ENCODE measurements around the gene C12orf42. TPM values are rescaled to one million over a fixed set of nuclear protein-coding genes. Genes with fewer than 3 reads are reported as not detected.

C12orf42 gene
- total and polyA plus RNA-seq, 10 of the 15 experiments (the other 5 are each of a cell fraction or from before 2014, with no cell fraction given) = 1.4 to 7.0 (median 2.4) TPM

DNA sequence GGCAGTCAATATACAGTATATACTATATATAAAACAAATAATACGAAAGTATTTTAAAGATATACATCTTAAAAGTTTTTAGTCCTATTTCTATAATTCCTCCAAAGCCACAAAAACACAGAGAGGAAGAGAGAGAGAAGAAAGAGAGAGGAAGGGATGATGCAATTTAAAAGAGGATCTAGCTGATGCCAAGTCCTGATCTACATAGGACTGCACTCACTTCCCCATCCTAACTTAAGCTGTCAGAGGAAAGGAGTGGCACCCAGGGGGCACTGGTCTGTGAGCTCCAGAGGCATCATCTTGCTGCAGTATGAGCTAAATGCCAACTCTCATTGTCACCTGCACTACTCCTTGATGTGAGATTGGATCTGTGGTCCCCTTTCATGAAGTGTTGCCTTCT is 95.8 kb downstream of the C12orf42 start:
- no TSS peak for BruUV-seq (replicated peaks)
- intact Hi-C loops (cut with micrococcal nuclease; ENCODE audit: unreplicated experiment) = no loop called here
- peaks cover 0 to 1% of the 10 kb centered on the region in 2 experiments; a peak in 1 of 4 replicates for H3K36me3 ChIP-seq (ENCODE audit: control insufficient read depth in 2 of 2, insufficient read depth in 2 of 2, low read length in 1 of 2)
- no peak for TF ChIP-seq YY1 (IDR thresholded peaks at IDR 0.05; ENCODE audit: low read depth, low read length)
- TF ChIP-seq, protein P1, sequence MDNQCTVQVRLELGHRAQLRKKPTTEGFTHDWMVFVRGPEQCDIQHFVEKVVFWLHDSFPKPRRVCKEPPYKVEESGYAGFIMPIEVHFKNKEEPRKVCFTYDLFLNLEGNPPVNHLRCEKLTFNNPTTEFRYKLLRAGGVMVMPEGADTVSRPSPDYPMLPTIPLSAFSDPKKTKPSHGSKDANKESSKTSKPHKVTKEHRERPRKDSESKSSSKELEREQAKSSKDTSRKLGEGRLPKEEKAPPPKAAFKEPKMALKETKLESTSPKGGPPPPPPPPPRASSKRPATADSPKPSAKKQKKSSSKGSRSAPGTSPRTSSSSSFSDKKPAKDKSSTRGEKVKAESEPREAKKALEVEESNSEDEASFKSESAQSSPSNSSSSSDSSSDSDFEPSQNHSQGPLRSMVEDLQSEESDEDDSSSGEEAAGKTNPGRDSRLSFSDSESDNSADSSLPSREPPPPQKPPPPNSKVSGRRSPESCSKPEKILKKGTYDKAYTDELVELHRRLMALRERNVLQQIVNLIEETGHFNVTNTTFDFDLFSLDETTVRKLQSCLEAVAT (IDR thresholded peaks at IDR 0.05) = no peak
- no peak for TF ChIP-seq TBL1XR1 (IDR thresholded peaks at IDR 0.05; ENCODE audit: low read depth, low read length)
- TF ChIP-seq ZNF274 (IDR thresholded peaks at IDR 0.05; ENCODE audit: insufficient read depth, insufficient read length) = no peak
- no peak for TF ChIP-seq POLR2AphosphoS5 (IDR thresholded peaks at IDR 0.05; ENCODE audit: low read length)
- no peak for TF ChIP-seq EZH2 (IDR thresholded peaks at IDR 0.05; ENCODE audit: borderline replicate concordance, control insufficient read depth, low read depth, low read length)
- TF ChIP-seq, protein P2, sequence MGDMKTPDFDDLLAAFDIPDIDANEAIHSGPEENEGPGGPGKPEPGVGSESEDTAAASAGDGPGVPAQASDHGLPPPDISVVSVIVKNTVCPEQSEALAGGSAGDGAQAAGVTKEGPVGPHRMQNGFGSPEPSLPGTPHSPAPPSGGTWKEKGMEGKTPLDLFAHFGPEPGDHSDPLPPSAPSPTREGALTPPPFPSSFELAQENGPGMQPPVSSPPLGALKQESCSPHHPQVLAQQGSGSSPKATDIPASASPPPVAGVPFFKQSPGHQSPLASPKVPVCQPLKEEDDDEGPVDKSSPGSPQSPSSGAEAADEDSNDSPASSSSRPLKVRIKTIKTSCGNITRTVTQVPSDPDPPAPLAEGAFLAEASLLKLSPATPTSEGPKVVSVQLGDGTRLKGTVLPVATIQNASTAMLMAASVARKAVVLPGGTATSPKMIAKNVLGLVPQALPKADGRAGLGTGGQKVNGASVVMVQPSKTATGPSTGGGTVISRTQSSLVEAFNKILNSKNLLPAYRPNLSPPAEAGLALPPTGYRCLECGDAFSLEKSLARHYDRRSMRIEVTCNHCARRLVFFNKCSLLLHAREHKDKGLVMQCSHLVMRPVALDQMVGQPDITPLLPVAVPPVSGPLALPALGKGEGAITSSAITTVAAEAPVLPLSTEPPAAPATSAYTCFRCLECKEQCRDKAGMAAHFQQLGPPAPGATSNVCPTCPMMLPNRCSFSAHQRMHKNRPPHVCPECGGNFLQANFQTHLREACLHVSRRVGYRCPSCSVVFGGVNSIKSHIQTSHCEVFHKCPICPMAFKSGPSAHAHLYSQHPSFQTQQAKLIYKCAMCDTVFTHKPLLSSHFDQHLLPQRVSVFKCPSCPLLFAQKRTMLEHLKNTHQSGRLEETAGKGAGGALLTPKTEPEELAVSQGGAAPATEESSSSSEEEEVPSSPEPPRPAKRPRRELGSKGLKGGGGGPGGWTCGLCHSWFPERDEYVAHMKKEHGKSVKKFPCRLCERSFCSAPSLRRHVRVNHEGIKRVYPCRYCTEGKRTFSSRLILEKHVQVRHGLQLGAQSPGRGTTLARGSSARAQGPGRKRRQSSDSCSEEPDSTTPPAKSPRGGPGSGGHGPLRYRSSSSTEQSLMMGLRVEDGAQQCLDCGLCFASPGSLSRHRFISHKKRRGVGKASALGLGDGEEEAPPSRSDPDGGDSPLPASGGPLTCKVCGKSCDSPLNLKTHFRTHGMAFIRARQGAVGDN (IDR thresholded peaks at IDR 0.05) = no peak
- no peak for TF ChIP-seq FOS (IDR thresholded peaks at IDR 0.05; ENCODE audit: borderline replicate concordance, extremely low read depth, insufficient read length)
- no peak for TF ChIP-seq POLR2A (IDR thresholded peaks at IDR 0.05; ENCODE audit: low read depth, low read length)
- TF ChIP-seq FOXK2 (IDR thresholded peaks at IDR 0.05) = no peak
- no peak for TF ChIP-seq CHD1 (IDR thresholded peaks at IDR 0.05; ENCODE audit: low read depth, low read length)
- TF ChIP-seq, protein P3, sequence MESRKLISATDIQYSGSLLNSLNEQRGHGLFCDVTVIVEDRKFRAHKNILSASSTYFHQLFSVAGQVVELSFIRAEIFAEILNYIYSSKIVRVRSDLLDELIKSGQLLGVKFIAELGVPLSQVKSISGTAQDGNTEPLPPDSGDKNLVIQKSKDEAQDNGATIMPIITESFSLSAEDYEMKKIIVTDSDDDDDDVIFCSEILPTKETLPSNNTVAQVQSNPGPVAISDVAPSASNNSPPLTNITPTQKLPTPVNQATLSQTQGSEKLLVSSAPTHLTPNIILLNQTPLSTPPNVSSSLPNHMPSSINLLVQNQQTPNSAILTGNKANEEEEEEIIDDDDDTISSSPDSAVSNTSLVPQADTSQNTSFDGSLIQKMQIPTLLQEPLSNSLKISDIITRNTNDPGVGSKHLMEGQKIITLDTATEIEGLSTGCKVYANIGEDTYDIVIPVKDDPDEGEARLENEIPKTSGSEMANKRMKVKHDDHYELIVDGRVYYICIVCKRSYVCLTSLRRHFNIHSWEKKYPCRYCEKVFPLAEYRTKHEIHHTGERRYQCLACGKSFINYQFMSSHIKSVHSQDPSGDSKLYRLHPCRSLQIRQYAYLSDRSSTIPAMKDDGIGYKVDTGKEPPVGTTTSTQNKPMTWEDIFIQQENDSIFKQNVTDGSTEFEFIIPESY (IDR thresholded peaks at IDR 0.05) = no peak
- TF ChIP-seq ZZZ3 (IDR thresholded peaks at IDR 0.05; ENCODE audit: control insufficient read depth, insufficient read length, low read depth) = no peak
- TF ChIP-seq STAT1 (conservative IDR thresholded peaks at IDR 0.05) = no peak
- TF ChIP-seq ETV6 (conservative IDR thresholded peaks at IDR 0.05 in 1 of 2, IDR thresholded peaks at IDR 0.05 in 1 of 2; ENCODE audit: borderline replicate concordance in 1 of 2, low read depth in 1 of 2) = no peak

More for the DNA sequence above, 95.8 kb downstream of the C12orf42 start:
- Histone ChIP-seq H3K9me3 (replicated peaks; ENCODE audit: control insufficient read depth, insufficient read depth, low read length) (peaks cover 3% of the 10 kb centered on the region; the same call in 1 of the 3 replicates), H3K4me2 (ENCODE audit: control insufficient read depth, insufficient read depth) (no peak overlapping the region), H3K79me2 (ENCODE audit: control insufficient read depth, insufficient read depth, low read length) (no peaks in the 10 kb centered on the region), H2AFZ (ENCODE audit: control insufficient read depth, low read depth, low read length) (no peak overlapping the region), H3K4me1 (ENCODE audit: control insufficient read depth, insufficient read depth, low read length) (no peaks in the 10 kb centered on the region), H3K4me3 (no peak overlapping the region), H3K9ac (ENCODE audit: control insufficient read depth, insufficient read depth, low read length) (no peak overlapping the region), H3K27ac (ENCODE audit: control insufficient read depth, insufficient read depth) (no peak overlapping the region), H3K27me3 (replicated peaks in 1 of 2; ENCODE audit: control insufficient read depth in 2 of 2, insufficient read depth in 2 of 2, low read length in 1 of 2) (no peaks in the 10 kb centered on the region), H4K20me1 (ENCODE audit: control insufficient read depth, insufficient read depth) (no peaks in the 10 kb centered on the region)
- no peak for ATAC-seq
- FAIRE-seq = no peak
- POLR2A ChIA-PET = no interaction called here
- RAD21 ChIA-PET (ENCODE audit: unreplicated experiment) = interaction anchor here (1.0 kb wide), 1 partner anchor 61 kb away, joined by 3 read pairs; no protein-coding TSS in a partner anchor
- CTCF ChIA-PET = interaction anchor here (1.9 kb wide), 1 partner anchor 100 kb away, joined by 4 read pairs; no protein-coding TSS in a partner anchor
- in situ Hi-C loops (cut with MboI) = no loop called here
- 88% methylated on average over 1 of the region's 1 CpG for WGBS (ENCODE audit: insufficient coverage, insufficient replicate concordance, low lambda C conversion rate, missing lambda C conversion rate)
- DNase-seq (ENCODE audit: low read depth, low spot score) = no peak
- SMC1A ChIA-PET (ENCODE audit: uncharacterized antibody, unreplicated experiment) = interaction anchor here (0.7 to 0.8 kb wide), 2 partner anchors 17 to 38 kb away, joined by 3 read pairs; no protein-coding TSS in a partner anchor

All from GM12878 (cell line).